Subcutaneous adipose tissue (tissue), 4 donors: Measurements from ENCODE around the gene BRICD5. TPM values are rescaled to one million over a fixed set of nuclear protein-coding genes. Genes with fewer than 3 reads are reported as not detected.

Experiments
- CTCF ChIP-seq: fragments of 450-650 bp; IDR thresholded peaks from one replicate; pipeline ENCODE4 v1.5.1; 2016; ENCODE audit warnings: low read depth, mild to moderate bottlenecking, control low read depth, antibody characterized with exemption, moderate library complexity
- total RNA-seq, 4 donors: library from RNA; depleted of rRNA; stranded (reverse); fragments of >200 nt; gene quantifications; one replicate each; pipeline ENCODE4 v1.1.0, GENCODE V29; 2016

BRICD5 gene
- total RNA-seq: 1 to 10 TPM in 3 of 4 donors, under 1 TPM in 1; 0.66 to 6.0 (median 4.1) TPM

- TF ChIP-seq CTCF: no peak
Observed at GRCh38 chr16:2210386-2211365, at the start of gene BRICD5. TSS of gene BRICD5 (minus strand) at chr16:2210863. CDS start at chr16:2210833, 30 bp downstream.

GRCh38 chr16:2260250-2260649 is 49.6 kb upstream of the BRICD5 start:
- no peak for TF ChIP-seq CTCF

GRCh38 chr16:2257726-2258125 is 47.1 kb upstream of the BRICD5 start:
- no peak for TF ChIP-seq CTCF

- no peak for TF ChIP-seq CTCF
Observed at GRCh38 chr16:2256531-2257140, 46.0 kb upstream of the BRICD5 start.

GRCh38 chr16:2253293-2253692 is 42.6 kb upstream of the BRICD5 start:
- no peak for TF ChIP-seq CTCF

GRCh38 chr16:2252806-2253148 is 42.1 kb upstream of the BRICD5 start:
- TF ChIP-seq CTCF: no peak

- TF ChIP-seq CTCF: no peak
Observed at GRCh38 chr16:2251296-2252111, 40.8 kb upstream of the BRICD5 start, which contains the start of gene ECI1. TSS of gene ECI1 (minus strand) at chr16:2251587. CDS start at chr16:2251566, 21 bp downstream.
